Fibroblast of peridontal ligament (primary cell): Measurements from ENCODE around the gene DYNLT4.
"Not testable (repeated sequence)": the region's sequence is repeated elsewhere in the genome, so short reads cannot be mapped to it uniquely, and the experiment has no call there.

Experiments
- DNase-seq: peaks from one replicate; pipeline ENCODE4 v3.0.0-alpha.2; 2010; ENCODE audit errors: extremely low read depth

DYNLT4 gene

DNA sequence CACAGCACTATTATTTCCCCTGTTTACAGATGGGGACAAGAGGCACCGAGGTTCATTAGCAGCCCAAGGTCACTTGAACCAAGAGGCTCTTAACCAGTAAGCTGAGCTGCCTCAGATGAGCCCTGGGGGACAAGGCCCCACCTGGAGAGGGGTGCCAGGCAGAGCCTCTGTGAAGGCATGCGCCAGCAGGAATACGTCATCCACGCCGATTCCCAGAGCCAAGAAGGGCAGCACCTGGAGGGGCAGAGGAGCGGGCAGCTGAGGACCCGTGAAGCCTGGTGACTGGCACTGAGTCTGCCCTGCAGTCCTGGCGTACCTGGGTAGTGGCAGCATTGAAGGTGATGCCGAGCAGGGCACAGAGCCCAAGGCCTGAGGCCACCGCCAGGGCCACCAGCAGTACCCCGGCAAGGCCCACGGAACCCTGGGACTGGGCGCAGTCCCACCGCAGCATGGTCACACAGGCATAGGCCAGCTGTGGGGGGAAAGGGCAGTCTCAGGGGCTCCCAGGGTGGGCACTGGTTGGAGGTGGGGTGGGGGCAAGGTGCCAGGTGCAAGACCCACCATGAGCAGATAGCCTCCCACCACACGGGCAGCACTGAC is 21.8 kb upstream of the DYNLT4 start:
- no peak for DNase-seq

DNA sequence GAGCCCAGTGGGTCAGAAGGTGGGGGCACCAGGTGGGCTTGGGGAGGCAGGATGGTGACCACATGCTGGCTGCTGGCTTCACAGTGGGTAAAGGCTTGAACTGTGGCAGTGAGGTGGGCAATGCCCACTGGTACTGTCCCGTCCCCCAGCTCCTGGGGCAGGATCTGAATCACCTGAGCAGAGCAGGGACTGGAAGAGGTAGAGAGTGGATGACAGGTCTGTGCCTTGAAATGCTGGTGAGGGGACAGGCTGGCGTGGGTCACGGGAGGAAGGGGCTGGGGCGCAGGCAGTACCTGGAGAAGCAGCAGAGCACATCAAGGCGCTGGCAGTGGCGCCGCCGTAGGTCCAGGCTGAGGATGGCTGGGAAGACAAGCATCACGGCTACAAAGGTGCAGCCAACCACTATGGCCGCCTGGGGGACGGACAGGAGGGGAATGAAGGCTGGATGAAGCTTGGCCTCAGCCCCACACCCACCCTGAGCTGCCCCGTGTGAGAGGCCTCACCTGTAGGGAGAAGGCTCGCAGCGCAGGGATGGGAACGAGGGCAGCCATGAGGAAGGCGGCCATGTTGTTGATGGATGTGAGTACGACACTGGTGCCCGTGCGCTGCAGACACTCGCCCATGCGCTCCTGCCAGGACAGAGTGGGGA is 21.0 kb upstream of the DYNLT4 start:
- no peak for DNase-seq

GRCh38 chr1:44827197-44828002 is 20.2 kb upstream of the DYNLT4 start:
- no peak for DNase-seq

DNA sequence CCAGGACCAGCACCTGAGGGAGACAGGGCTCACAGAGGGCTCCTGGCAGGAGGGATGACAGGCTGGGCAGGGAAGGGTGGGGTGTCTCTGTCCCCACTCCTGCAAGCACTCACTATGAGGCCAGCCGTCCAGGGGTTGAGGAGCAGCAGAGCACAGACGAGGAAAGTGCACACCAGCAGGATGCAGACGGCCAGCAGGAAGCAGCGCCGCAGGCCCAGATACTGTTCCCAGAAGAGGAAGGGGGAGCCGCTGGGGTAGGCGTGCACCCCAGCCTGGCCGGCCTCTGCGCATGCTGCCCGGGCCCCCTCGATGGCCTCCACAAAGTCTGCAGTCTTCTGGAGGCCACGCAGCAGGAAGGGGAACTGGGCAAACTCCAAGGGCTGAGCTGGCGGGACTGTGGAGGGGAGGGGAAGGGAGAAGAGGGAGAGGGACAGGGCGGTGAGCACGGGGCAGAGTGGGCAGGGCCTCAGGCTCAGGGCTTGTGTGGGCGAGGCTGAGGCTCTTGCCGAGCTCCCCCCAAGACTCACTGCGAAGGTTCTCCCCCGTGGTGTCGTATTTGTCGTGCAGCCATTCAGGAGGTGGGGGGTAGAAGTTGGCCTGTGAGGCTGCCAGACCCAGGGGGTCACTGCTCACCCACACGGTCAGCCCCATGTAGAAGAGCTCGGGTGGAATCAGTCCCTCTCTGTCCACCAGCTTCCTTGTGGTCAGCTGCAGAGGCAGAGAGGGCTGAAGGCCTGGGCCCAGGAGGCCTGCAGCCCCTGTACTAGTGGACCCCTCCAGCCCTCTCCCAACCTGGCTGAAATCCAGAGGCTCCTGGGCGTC is 19.4 kb upstream of the DYNLT4 start:
- no peak for DNase-seq

GRCh38 chr1:44824392-44824791 is 17.2 kb upstream of the DYNLT4 start:
- DNase-seq, result not testable (repeated sequence)

GRCh38 chr1:44822981-44823451 is 15.9 kb upstream of the DYNLT4 start:
- DNase-seq, result no peak

DNA sequence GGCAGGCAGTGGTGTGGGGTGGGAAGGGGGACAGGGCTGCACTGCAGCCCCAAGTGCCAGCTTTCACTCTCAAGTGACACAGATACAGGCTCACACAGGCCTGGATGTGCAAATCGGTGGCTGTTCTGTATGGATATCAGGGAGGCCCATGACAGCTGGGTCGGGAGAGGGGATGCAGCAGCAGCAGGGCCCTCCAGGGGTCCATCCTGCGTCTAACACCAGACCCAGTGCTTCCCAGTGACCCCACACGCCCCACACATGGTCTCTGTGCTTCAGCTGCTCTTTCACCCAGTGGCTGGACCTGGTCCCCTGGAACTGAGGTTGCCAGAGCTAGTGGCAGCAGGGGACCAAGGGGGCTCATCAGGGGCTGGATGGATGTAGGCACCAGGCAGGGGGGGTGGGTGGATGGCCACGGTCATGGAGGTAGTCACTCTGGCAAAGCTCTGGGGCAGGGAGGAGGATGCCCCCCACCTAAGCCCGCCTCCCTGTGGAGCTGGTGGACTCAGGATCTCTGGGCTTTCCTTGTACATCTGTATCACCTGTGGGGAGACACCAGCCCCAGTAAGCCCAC is 15.1 kb upstream of the DYNLT4 start:
- no peak for DNase-seq

DNA sequence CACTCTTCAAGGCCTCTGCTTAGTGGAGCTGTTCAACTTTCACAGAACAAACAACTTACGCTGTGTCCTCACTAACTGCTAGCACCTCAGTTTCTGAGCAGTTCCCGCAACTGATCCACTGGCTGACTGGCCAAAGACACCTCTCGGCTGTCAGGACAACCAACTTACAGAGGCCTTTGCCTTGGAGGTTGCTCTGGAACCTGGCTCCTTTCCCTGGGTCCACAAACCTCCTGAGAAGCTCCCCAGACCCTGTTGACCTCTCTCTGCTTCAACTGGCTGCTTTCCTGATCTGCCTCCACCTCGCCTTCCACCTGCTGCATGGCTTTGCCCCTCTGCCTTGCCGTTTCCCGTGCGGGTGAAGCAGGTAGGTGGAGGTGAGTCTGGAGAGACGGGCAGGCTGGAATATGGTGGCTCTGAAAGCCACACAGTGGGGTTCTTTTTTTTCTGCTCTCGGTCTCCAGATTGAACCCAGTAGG is 14.1 kb upstream of the DYNLT4 start:
- DNase-seq, result no peak

- no peak for DNase-seq
Observed at GRCh38 chr1:44820328-44821239, 13.4 kb upstream of the DYNLT4 start.

GRCh38 chr1:44819608-44820327 is 12.6 kb upstream of the DYNLT4 start:
- peak; percentile 76 for DNase-seq

GRCh38 chr1:44819196-44819607 is 12.1 kb upstream of the DYNLT4 start:
- peak; percentile 69 for DNase-seq

DNA sequence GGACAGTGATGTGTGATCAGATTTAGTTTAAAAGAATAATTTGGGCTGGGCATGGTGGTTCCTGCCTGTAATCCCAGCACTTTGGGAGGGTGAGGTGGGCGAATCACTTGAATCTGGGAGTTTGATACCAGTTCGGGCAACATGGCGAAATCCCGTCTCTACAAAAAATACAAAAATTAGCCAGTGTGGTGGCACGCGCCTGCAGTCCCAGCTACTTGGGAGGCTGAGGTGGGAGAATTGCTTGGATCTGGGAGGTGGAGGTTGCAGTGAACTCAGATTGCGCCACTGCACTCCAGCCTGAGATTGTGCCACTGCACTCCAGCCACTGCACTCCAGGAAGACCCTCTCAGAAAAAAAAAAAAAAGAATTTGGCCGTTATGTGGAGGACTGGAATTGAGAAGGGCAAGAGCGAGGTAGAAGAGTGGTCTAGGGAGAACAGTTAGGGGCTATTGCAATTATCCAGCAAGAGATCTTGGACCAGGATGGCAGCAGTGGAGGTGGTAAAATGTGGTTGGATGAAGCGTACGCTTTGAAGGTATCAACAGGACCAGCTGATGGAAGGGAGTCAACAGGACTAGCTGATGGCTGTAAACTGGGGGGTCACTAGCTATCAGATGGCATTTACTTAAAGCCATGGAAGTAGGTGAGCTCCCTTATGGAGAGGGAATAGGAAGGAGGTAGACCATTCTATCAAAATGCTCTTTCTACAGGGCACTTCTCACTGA is 10.8 kb upstream of the DYNLT4 start:
- no peak for DNase-seq

DNA sequence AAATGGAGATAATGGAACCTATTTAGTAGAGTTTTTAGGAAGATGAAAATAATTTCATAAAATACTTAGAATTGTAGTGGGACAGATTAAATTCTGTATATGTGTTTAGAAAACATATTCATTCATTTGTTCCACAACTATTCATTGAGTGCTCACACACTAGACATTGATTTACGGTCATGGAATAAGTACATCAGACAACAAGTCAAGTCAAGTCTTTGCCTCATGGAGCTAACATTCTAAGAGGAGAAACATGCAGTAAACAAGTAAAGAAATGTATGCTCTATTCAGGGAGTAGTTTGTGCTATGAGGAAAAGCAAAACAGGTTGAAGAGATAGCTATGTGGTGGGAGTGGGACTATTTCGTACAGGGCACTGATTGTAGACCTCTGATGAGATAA is 10.2 kb upstream of the DYNLT4 start:
- no peak for DNase-seq

DNA sequence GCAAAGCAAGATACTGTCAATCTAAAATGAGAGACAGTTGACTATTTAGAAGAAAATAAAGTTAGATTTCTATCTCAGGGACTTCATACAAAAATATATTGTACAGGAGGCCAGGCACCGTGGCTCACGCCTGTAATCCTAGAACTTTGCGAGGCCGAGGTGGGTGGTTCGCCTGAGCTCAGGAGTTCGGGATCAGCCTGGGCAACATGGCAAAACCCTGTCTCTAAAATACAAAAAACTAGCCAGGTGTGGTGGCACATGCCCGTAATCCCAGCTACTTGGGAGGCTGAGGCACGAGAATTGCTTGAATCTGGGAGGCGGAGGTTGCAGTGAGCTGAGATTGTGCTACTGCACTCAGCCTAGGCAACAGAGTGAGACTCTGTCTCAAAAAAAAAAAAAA is 8.8 kb upstream of the DYNLT4 start:
- not testable (repeated sequence) for DNase-seq

DNA sequence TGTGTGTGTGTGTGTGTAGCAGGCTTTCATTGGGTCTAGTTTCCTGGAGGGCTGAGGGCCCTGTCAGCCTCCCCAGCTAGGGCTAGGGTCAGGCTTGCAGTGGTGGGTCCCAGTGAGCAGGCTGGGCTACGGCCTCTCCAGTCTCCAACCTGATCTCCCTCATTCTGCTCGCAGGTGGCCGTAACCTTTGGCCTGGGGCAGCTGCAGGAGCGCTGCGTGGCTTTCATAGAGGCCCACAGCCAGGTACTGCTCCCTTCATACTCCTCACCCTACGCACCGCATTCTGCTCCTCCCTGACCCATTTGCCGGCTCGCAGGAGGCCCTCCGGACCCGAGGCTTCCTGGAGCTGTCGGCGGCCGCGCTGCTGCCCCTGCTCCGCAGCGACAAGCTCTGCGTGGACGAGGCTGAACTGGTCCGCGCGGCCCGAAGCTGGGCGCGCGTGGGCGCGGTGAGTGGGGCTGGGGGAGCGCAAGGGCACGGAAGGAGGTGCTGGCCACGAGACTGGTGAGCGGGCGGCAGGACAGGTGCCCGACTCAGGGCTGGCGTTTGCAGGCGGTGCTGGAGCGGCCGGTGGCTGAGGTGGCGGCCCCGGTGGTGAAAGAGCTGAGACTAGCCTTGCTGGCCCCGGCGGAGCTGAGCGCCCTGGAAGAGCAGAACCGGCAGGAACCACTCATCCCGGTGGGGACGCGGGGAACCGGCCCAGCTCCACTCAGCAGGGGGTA is 5.8 kb upstream of the DYNLT4 start:
- DNase-seq, result no peak

DNA sequence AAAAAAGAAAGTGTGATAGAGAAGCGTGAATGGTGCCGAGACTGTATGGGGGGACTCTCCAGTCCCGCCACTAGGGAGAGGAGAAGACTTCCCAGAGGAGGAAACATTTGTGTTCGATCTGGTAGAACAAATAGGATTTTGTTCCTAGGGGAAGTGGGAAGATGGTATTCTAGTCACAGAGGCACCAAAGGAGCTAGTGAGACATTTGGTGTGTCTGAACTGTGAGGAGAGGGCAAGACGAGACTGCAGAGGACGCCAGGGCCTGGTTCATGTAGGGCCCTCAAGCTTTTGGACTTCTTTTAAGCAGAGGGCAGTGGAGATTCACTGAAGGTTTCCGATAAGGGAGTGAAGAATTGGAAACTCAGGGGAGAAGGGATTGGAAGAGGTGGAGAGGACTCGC is 4.1 kb upstream of the DYNLT4 start:
- no peak for DNase-seq

DNA sequence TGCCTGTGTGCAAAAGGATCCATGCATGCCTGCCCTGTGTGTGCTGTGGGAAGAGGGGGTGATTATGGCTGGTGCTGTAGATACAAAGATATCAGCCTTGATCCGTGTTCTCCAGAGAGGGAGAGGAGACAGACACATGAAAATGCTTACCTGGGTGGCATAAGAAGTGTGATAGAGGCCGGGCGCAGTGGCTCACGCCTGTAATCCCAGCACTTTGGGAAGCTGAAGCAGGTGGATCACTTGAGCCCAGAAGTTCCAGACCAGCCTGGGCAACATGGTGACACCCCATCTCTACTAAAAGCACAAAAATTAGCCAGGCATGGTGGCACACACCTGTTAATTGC is 3.6 kb upstream of the DYNLT4 start:
- DNase-seq, result not testable (repeated sequence)

- DNase-seq, result no peak
Observed at GRCh38 chr1:44810101-44810761, 3.1 kb upstream of the DYNLT4 start.
